ENCODE results near the gene TJP3. TPM values are rescaled to one million over a fixed set of nuclear protein-coding genes. Genes with fewer than 3 reads are reported as not detected.

The TJP3 gene
- total RNA-seq, 1 donor from 2014 or later: 14.7 TPM

- Mint-ChIP-seq H3K27ac (peak overlapping the region; percentile 74), H3K4me1 (no peaks in the 10 kb centered on the region)
- H3K36me3 ChIP-seq: no peaks in the 10 kb centered on the region
Measured at GRCh38 chr19:3750211-3750610, 42.0 kb downstream of the TJP3 start.

GRCh38 chr19:3751236-3751635 lies 43.1 kb downstream of the TJP3 start:
- Histone ChIP-seq H3K4me2 (no peak overlapping the region), H4K20me1 (ENCODE audit: low read depth) (no peaks in the 10 kb centered on the region), H3K79me2 (ENCODE audit: low read depth) (no peaks in the 10 kb centered on the region), H3K36me3 (no peaks in the 10 kb centered on the region), H3K4me1 (no peaks in the 10 kb centered on the region), H3F3A (ENCODE audit: low read depth) (no peaks in the 10 kb centered on the region), H3K9me3 (ENCODE audit: low read depth) (no peaks in the 10 kb centered on the region), H3K9ac (no peak overlapping the region), H3K4me3 (no peak overlapping the region), H3K27me3 (no peaks in the 10 kb centered on the region), H3K27ac (no peak overlapping the region), H2AFZ (replicated peaks) (no peak overlapping the region)
- no peaks in the 10 kb centered on the region for H3K9me3 Mint-ChIP-seq
- H3K4me1 Mint-ChIP-seq: no peaks in the 10 kb centered on the region
- no peak for TF ChIP-seq CTCF (IDR thresholded peaks at IDR 0.05)
- TF ChIP-seq EZH2 (IDR thresholded peaks at IDR 0.05): no peak
- no peak for TF ChIP-seq EZH2phosphoT487 (IDR thresholded peaks at IDR 0.05)
- H3K4me3 Mint-ChIP-seq: no peak overlapping the region
- peaks cover 11% of the 10 kb centered on the region for H3K36me3 Mint-ChIP-seq
- no peak overlapping the region for H3K27ac Mint-ChIP-seq
- H3K27me3 Mint-ChIP-seq (ENCODE audit: insufficient read depth, low read depth): no peaks in the 10 kb centered on the region
- no peak for DNase-seq (ENCODE audit: low spot score)

More at GRCh38 chr19:3750211-3750610, 42.0 kb downstream of the TJP3 start:
- H3K9me3 ChIP-seq (ENCODE audit: low read depth): no peaks in the 10 kb centered on the region
- no peak for DNase-seq (ENCODE audit: low spot score)
- H3K4me3 ChIP-seq: no peak overlapping the region
- H4K20me1 ChIP-seq (ENCODE audit: low read depth): no peaks in the 10 kb centered on the region
- H3K27me3 ChIP-seq: no peaks in the 10 kb centered on the region
- peaks cover 11% of the 10 kb centered on the region for H3K36me3 Mint-ChIP-seq
- H3F3A ChIP-seq (ENCODE audit: low read depth): no peaks in the 10 kb centered on the region
- H2AFZ ChIP-seq (replicated peaks): no peak overlapping the region
- TF ChIP-seq EZH2phosphoT487 (IDR thresholded peaks at IDR 0.05): no peak
- no peak for TF ChIP-seq EZH2 (IDR thresholded peaks at IDR 0.05)
- TF ChIP-seq CTCF (IDR thresholded peaks at IDR 0.05): no peak
- H3K27me3 Mint-ChIP-seq (ENCODE audit: insufficient read depth, low read depth): peaks cover 2% of the 10 kb centered on the region
- H3K79me2 ChIP-seq (ENCODE audit: low read depth): no peaks in the 10 kb centered on the region
- no peaks in the 10 kb centered on the region for H3K4me1 ChIP-seq
- no peak overlapping the region for H3K4me3 Mint-ChIP-seq
- H3K9me3 Mint-ChIP-seq: no peaks in the 10 kb centered on the region
- no peak overlapping the region for H3K4me2 ChIP-seq
- no peak overlapping the region for H3K9ac ChIP-seq
- no peak overlapping the region for H3K27ac ChIP-seq

- no peak for TF ChIP-seq EZH2phosphoT487 (IDR thresholded peaks at IDR 0.05)
- TF ChIP-seq EZH2 (IDR thresholded peaks at IDR 0.05): no peak
- no peak for TF ChIP-seq CTCF (IDR thresholded peaks at IDR 0.05)
- H3K27me3 Mint-ChIP-seq (ENCODE audit: insufficient read depth, low read depth): no peaks in the 10 kb centered on the region
- peaks cover 12% of the 10 kb centered on the region for H3K36me3 Mint-ChIP-seq
- H3K27ac ChIP-seq: no peak overlapping the region
- no peaks in the 10 kb centered on the region for H3K9me3 Mint-ChIP-seq
- H3K27ac Mint-ChIP-seq: no peak overlapping the region
- H2AFZ ChIP-seq (replicated peaks): no peak overlapping the region
- H3K4me1 Mint-ChIP-seq: no peaks in the 10 kb centered on the region
- no peaks in the 10 kb centered on the region for H3K79me2 ChIP-seq (ENCODE audit: low read depth)
- DNase-seq (ENCODE audit: low spot score): no peak
- no peaks in the 10 kb centered on the region for H3K4me1 ChIP-seq
- no peaks in the 10 kb centered on the region for H3F3A ChIP-seq (ENCODE audit: low read depth)
- H3K27me3 ChIP-seq: no peaks in the 10 kb centered on the region
- no peaks in the 10 kb centered on the region for H4K20me1 ChIP-seq (ENCODE audit: low read depth)
- H3K36me3 ChIP-seq: no peaks in the 10 kb centered on the region
- H3K9ac ChIP-seq: no peak overlapping the region
- no peak overlapping the region for H3K4me3 Mint-ChIP-seq
- H3K9me3 ChIP-seq (ENCODE audit: low read depth): no peaks in the 10 kb centered on the region
- H3K4me2 ChIP-seq: no peak overlapping the region
- no peak overlapping the region for H3K4me3 ChIP-seq
Measured at GRCh38 chr19:3752492-3752891, 44.3 kb downstream of the TJP3 start.

All from neural progenitor cell (in vitro differentiated cells).